BLaER1 treated with 17β-estradiol and CSF1 and Interleukin-3, amounts not matched to agents 10 nM and 100 nM (cell line): ENCODE results near the gene BAIAP3.

Experiments used
- H3K27ac ChIP-seq, 11 experiments: shearing (Covaris generic); formaldehyde crosslinking; 2 replicates each; pipeline ENCODE4 v1.8.1; 2022
- H3K27me3 ChIP-seq, 11 experiments: shearing (Covaris generic); formaldehyde crosslinking; 2 replicates each; pipeline ENCODE4 v1.8.1; 2022
- H3K36me3 ChIP-seq, 11 experiments: shearing (Covaris generic); formaldehyde crosslinking; 2 replicates each; pipeline ENCODE4 v1.8.1; 2022
- H3K4me1 ChIP-seq, 10 experiments: shearing (Covaris generic); formaldehyde crosslinking; 2 replicates each; pipeline ENCODE4 v1.8.1; 2022
- H3K4me2 ChIP-seq, 11 experiments: shearing (Covaris generic); formaldehyde crosslinking; 2 replicates each; pipeline ENCODE4 v1.8.1; 2022
- H3K4me3 ChIP-seq, 10 experiments: shearing (Covaris generic); formaldehyde crosslinking; 2 replicates each; pipeline ENCODE4 v1.8.1; 2022
- H3K9ac ChIP-seq, 11 experiments: shearing (Covaris generic); formaldehyde crosslinking; 2 replicates each; pipeline ENCODE4 v1.8.1; 2022
- H3K9me3 ChIP-seq, 11 experiments: shearing (Covaris generic); formaldehyde crosslinking; replicated peaks in 1 of 11; 2 replicates each; pipeline ENCODE4 v1.8.1; 2022
- H4K20me1 ChIP-seq, 11 experiments: shearing (Covaris generic); formaldehyde crosslinking; 2 replicates each; pipeline ENCODE4 v1.8.1; 2022
- Cebpa-rat ChIP-seq, 11 experiments: shearing (Covaris generic); IDR thresholded peaks; 2 replicates each; pipeline ENCODE4 v1.8.1; 2022

BAIAP3 gene

DNA sequence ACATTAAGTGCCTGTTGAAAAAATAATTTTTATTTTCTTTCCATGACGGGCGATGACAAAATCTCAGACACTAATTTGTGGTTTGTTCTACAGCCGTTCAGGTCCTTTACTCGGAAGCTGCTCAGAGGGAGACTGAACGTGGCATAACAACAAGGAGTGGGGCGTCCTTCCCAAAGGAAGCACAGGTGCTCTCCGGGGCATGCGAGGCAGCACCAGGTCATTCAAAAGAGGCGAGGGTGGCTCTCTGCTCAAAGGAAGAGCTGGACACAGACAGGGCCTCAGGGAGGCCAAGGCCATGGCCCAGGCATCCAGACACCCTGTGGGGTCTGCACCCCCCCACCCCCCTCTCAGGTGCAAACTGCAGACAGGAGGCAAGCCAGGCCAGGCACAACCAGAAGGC, 64.9 kb downstream of the BAIAP3 start:
- no peak for TF ChIP-seq Cebpa-rat (IDR thresholded peaks at IDR 0.05)
- H3K27me3 ChIP-seq = no peaks in the 10 kb centered on the region
- H3K4me2 ChIP-seq = peak overlapping the region in 5 of 11 experiments; percentile 24 to 56 (median 36); a peak in 9 of 22 replicates
- H3K4me1 ChIP-seq = peaks cover 0 to 28% (median 17%) of the 10 kb centered on the region in 10 experiments; a peak in 13 of 20 replicates
- peaks cover 68 to 93% (median 82%) of the 10 kb centered on the region in 11 experiments for H3K36me3 ChIP-seq
- no peak overlapping the region; a peak in 1 of 20 replicates for H3K4me3 ChIP-seq
- H3K9ac ChIP-seq = peak overlapping the region in 6 of 11 experiments; percentile 9 to 71 (median 20); a peak in 5 of 22 replicates
- peaks cover 8 to 57% (median 27%) of the 10 kb centered on the region in 11 experiments; a peak in 15 of 22 replicates for H4K20me1 ChIP-seq
- no peaks in the 10 kb centered on the region for H3K9me3 ChIP-seq
- no peak overlapping the region for H3K27ac ChIP-seq
